MG63 (cell line): ENCODE data around the gene TMEM79. TPM values are rescaled to one million over a fixed set of nuclear protein-coding genes. Genes with fewer than 3 reads are reported as not detected.
"Not testable (repeated sequence)": the region's sequence is repeated elsewhere in the genome, so short reads cannot be mapped to it uniquely, and the experiment has no call there.

Source experiments
- DNase-seq: peaks from one replicate; pipeline ENCODE4 v3.0.0-alpha.2; 2020
- H3K27me3 ChIP-seq: fragments of 250-450 bp; sonication (Bioruptor Pico); 2 replicates; pipeline ENCODE4 v1.5.1; 2020; ENCODE audit warnings: mild to moderate bottlenecking, moderate library complexity
- H3K36me3 ChIP-seq: fragments of 250-450 bp; sonication (Bioruptor Pico); 2 replicates; pipeline ENCODE4 v1.5.1; 2020; ENCODE audit warnings: mild to moderate bottlenecking, moderate library complexity
- H3K4me3 ChIP-seq: fragments of 250-450 bp; sonication (Bioruptor Pico); 2 replicates; pipeline ENCODE4 v1.5.1; 2020; ENCODE audit warnings: mild to moderate bottlenecking, moderate library complexity
- H3K9me3 ChIP-seq: fragments of 250-450 bp; sonication (Bioruptor Pico); 2 replicates; pipeline ENCODE4 v1.5.1; 2020; ENCODE audit warnings: mild to moderate bottlenecking, moderate library complexity
- total RNA-seq: library from RNA; depleted of rRNA; stranded (reverse); fragments of >200 nt; shearing (Covaris generic); gene quantifications from 2 replicates; pipeline ENCODE4 v1.2.3, GENCODE V29; 2014; ENCODE audit warnings: low replicate concordance

The TMEM79 gene
- total RNA-seq, 1 experiment from 2014 or later = 5.8 TPM

GRCh38 chr1:156285437-156285836 lies 1.3 kb downstream of the TMEM79 start:
- H3K9me3 ChIP-seq = no peaks in the 10 kb centered on the region
- no peak overlapping the region for H3K4me3 ChIP-seq
- H3K36me3 ChIP-seq = peaks cover 29% of the 10 kb centered on the region
- no peak for DNase-seq
- H3K27me3 ChIP-seq = no peaks in the 10 kb centered on the region

DNA sequence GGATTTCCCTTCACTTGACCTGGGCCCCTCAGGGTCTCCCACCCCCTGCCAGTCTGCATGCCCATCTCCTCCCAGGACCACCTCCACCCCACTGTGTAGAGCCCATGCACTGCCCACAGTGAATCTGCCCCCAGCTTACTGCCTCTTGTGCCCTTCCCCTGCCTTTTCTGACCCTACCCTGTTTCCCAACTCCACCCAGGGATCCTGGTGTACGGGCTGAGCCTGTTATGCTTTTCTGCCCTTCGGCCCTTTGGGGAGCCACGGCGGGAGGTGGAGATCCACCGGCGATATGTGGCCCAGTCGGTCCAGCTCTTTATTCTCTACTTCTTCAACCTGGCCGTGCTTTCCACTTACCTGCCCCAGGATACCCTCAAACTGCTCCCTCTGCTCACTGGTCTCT lies 1.9 kb downstream of the TMEM79 start:
- no peak overlapping the region for H3K4me3 ChIP-seq
- peaks cover 29% of the 10 kb centered on the region for H3K36me3 ChIP-seq
- no peak for DNase-seq
- H3K27me3 ChIP-seq = no peaks in the 10 kb centered on the region
- no peaks in the 10 kb centered on the region for H3K9me3 ChIP-seq

- no peak for DNase-seq
- Histone ChIP-seq H3K27me3 (no peaks in the 10 kb centered on the region), H3K36me3 (peaks cover 24% of the 10 kb centered on the region), H3K4me3 (no peak overlapping the region), H3K9me3 (no peaks in the 10 kb centered on the region)
Measured at GRCh38 chr1:156289857-156290256, 5.7 kb downstream of the TMEM79 start.

DNA sequence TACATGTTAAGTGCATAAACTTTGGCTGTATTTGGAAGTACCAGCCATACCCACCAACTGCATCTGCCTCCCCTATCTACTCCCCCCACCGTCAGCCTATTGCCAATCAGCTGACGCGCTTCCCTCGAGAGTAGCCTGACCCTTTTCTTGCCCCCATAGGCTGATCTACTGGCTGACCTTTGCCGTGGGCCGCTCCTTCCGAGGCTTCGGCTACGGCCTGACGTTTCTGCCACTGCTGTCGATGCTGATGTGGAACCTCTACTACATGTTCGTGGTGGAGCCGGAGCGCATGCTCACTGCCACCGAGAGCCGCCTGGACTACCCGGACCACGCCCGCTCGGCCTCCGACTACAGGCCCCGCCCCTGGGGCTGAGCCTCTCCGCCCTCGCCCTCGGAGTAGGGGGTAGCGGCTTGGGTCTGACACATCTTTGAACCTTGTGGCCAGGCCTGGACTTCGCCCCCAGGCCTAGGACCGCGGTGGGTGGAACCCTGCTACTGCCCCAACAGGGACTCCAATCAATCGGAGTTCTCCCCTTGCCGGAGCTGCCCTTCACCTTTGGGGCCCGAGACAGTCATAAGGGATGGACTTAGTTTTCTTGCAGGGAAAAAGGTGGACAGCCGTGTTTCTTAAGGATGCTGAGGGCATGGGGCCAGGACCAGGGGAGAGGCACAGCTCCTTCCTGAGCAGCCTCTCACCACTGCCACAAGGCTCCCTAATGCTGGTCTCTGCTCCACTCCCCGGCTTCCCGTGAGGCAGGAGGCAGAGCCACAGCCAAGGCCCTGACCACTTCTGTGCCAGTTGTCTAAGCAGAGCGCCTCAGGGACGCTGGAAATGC lies 7.3 kb downstream of the TMEM79 start:
- no peak overlapping the region for H3K4me3 ChIP-seq
- no peaks in the 10 kb centered on the region for H3K9me3 ChIP-seq
- DNase-seq = no peak
- peaks cover 16% of the 10 kb centered on the region for H3K36me3 ChIP-seq
- no peaks in the 10 kb centered on the region for H3K27me3 ChIP-seq

GRCh38 chr1:156293098-156293434 lies 8.9 kb downstream of the TMEM79 start:
- no peak overlapping the region for H3K4me3 ChIP-seq
- no peaks in the 10 kb centered on the region for H3K9me3 ChIP-seq
- no peaks in the 10 kb centered on the region for H3K27me3 ChIP-seq
- peaks cover 14% of the 10 kb centered on the region for H3K36me3 ChIP-seq
- DNase-seq = no peak

GRCh38 chr1:156293895-156294294 lies 9.8 kb downstream of the TMEM79 start:
- H3K9me3 ChIP-seq = no peaks in the 10 kb centered on the region
- no peaks in the 10 kb centered on the region for H3K27me3 ChIP-seq
- no peak for DNase-seq
- H3K36me3 ChIP-seq = peaks cover 8% of the 10 kb centered on the region
- no peak overlapping the region for H3K4me3 ChIP-seq

DNA sequence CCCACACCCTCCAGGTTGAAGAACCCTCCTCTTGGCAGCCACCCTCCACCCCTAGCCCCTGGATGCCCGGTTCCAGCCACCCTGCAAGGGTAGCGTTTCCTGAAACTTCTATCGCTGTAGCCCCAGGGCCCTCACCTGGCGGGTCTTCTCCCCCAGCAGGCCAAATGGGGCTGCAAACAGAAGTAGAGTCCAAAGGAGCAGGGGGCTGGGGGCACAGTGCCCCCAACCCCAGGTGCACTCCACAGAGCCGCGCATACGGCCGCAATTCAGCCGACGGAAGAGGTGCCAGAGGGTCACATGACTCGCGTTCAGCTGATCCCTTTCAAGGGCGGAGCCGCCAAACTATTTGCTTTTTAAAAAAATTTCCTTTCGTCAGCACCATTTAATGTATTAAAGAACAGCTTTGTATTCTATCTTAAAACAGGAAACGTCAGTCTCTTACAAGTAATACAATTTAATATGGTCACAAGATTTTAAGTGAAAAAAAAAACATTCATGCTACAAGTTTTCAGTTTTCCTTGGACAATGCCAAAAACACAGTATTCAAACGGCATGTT lies 11.3 kb downstream of the TMEM79 start, which contains the start of gene GLMP:
GLMP (minus strand) TSS at position 289 of the 557 bp plus-strand sequence; CDS start at position 255, 34 bp downstream.
- peaks cover 6% of the 10 kb centered on the region for H3K36me3 ChIP-seq
- no peaks in the 10 kb centered on the region for H3K27me3 ChIP-seq
- peak within 1 kb of the TSS; percentile 45 for H3K4me3 ChIP-seq
- no peaks in the 10 kb centered on the region for H3K9me3 ChIP-seq
- DNase-seq = peak; percentile 29

DNA sequence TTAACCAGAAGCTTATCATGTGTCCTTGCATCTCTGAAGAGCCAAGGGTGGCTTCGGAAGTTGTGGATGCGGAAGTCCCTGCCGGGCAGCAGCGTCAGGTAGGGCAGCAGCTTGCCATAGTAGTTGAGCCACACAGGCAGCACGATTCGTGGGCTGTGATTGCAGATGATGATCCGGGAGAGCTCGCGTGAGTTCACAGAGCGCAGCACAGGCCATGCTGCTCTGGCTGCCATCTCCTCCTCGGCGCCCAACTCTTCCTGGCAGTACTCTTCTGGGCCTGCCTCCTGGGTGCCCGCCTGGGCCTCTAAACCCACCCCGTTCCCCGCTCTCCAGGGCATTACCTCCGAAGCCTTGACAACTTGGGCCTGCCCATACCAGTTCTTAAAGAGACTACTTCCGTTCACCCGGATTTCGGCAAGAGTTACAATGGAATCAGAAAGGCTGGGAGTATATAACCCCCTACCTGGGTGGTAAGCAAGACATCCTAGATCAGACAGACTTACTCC lies 14.8 kb downstream of the TMEM79 start, which contains the start of gene VHLL:
VHLL (minus strand) TSS at position 456 of the 506 bp plus-strand sequence; CDS start at position 338, 118 bp downstream.
- DNase-seq = no peak
- no peak within 1 kb of the TSS for H3K4me3 ChIP-seq
- H3K36me3 ChIP-seq = peaks cover 10% of the 10 kb centered on the region
- no peaks in the 10 kb centered on the region for H3K27me3 ChIP-seq
- H3K9me3 ChIP-seq = no peaks in the 10 kb centered on the region

DNA sequence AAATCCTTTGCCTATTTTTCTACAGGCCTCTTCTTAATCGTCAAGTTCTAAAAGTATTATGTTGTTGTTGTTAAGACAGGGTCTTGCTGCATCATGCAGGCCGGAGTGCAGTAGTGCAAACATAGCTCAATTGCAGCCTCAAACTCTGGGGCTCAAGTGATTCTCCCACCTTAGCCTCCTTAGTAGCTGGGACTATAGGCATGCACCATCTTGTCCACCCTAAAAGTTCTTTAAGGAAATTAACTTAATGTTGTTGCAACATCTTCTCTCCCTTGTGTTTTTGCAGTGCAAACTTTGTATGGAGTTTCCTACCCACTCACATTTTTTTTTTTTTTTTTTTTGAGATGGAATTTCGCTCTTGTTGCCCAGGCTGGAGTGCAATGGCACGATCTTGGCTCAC lies 19.1 kb downstream of the TMEM79 start:
- Histone ChIP-seq H3K36me3 (peaks cover 45% of the 10 kb centered on the region), H3K4me3 (no peak overlapping the region), H3K9me3 (no peaks in the 10 kb centered on the region), H3K27me3 (no peaks in the 10 kb centered on the region)
- DNase-seq = no peak

DNA sequence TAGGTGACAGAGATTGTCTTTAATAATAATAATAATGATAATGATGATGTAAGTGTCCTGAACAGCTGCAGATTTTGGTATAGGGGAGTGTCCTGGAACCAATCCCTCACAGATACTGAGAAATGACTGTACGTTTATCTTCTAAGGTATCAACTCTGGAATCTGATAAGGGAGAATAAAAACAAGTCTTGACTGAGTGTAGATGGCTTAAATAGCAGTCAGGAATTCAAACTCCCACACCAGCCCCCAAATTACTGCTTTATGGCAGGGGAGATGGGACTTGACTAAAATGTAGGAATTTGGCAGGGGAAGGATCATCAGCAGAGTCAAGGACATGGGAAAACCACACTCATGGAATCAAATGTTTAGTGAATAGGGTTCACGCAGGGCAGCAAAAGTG lies 21.1 kb downstream of the TMEM79 start:
- Histone ChIP-seq H3K36me3 (peaks cover 65% of the 10 kb centered on the region), H3K9me3 (no peaks in the 10 kb centered on the region), H3K27me3 (no peaks in the 10 kb centered on the region), H3K4me3 (no peak overlapping the region)
- no peak for DNase-seq

GRCh38 chr1:156308078-156308477 lies 24.0 kb downstream of the TMEM79 start:
- DNase-seq = no peak
- H3K36me3 ChIP-seq = peaks cover 89% of the 10 kb centered on the region

GRCh38 chr1:156310962-156311361 lies 26.8 kb downstream of the TMEM79 start:
- H3K9me3 ChIP-seq = no peaks in the 10 kb centered on the region
- no peak overlapping the region for H3K4me3 ChIP-seq
- H3K36me3 ChIP-seq = peaks cover 96% of the 10 kb centered on the region
- no peaks in the 10 kb centered on the region for H3K27me3 ChIP-seq
- DNase-seq = peak; percentile 90

More at GRCh38 chr1:156308078-156308477, 24.0 kb downstream of the TMEM79 start:
- no peaks in the 10 kb centered on the region for H3K27me3 ChIP-seq
- no peak overlapping the region for H3K4me3 ChIP-seq
- no peaks in the 10 kb centered on the region for H3K9me3 ChIP-seq

DNA sequence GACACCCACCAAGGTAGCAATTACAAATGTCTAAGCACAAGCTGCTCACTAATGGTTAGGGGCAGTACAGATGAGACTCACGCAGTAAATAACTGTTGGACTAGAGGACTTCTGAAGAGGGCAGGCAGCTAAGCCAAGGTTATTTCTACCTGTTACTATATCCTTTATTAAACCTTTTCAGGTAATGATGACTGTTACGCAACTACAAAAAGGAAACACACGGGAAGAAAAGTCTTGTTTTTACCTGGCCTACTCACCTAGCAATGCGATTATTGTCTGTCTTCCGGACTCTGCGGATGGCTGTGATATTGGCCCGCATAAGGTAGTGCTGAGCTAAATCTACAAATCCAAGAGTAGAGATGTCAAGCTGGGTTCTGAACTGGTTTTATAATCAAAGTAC lies 32.8 kb downstream of the TMEM79 start:
- Histone ChIP-seq H3K36me3 (peaks cover 97% of the 10 kb centered on the region), H3K27me3 (no peaks in the 10 kb centered on the region), H3K4me3 (no peak overlapping the region), H3K9me3 (no peaks in the 10 kb centered on the region)
- DNase-seq = no peak

GRCh38 chr1:156319664-156320063 lies 35.5 kb downstream of the TMEM79 start:
- Histone ChIP-seq H3K36me3 (peaks cover 97% of the 10 kb centered on the region), H3K27me3 (no peaks in the 10 kb centered on the region)
- no peak for DNase-seq

DNA sequence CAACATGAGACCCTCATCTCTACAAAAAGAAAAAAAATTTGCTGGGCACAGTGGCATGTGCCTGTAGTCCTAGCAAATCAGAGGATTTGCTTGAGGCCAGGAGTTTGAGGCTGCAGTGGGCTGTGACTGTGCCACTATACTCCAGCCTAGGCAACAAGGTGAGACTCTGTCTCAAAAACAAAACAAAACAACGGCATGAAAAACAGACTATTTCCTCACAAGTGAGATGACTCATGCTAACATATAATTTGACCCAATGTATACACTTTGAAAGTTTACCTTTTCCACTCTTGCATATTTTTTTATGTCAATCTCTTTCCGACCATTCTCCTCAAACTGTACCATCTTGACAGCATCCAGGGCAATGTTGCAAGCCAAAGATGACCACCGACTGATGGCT lies 36.4 kb downstream of the TMEM79 start:
- Histone ChIP-seq H3K4me3 (no peak overlapping the region), H3K36me3 (peaks cover 95% of the 10 kb centered on the region), H3K27me3 (no peaks in the 10 kb centered on the region), H3K9me3 (no peaks in the 10 kb centered on the region)
- DNase-seq = no peak

More at GRCh38 chr1:156319664-156320063, 35.5 kb downstream of the TMEM79 start:
- no peak overlapping the region for H3K4me3 ChIP-seq
- H3K9me3 ChIP-seq = no peaks in the 10 kb centered on the region

- H3K36me3 ChIP-seq = peaks cover 86% of the 10 kb centered on the region
- H3K9me3 ChIP-seq, H3K4me3 ChIP-seq, H3K27me3 ChIP-seq: not testable (repeated sequence)
- peak; percentile 33 for DNase-seq
Measured at GRCh38 chr1:156323179-156323578, 39.1 kb downstream of the TMEM79 start.

- Histone ChIP-seq H3K4me3 (peak overlapping the region; percentile 80), H3K36me3 (peaks cover 58% of the 10 kb centered on the region), H3K9me3 (no peaks in the 10 kb centered on the region), H3K27me3 (no peaks in the 10 kb centered on the region)
- no peak for DNase-seq
Measured at GRCh38 chr1:156336242-156336641, 52.1 kb downstream of the TMEM79 start.
